SHP77 treated with DMSO at 0.1 percent for 48 hours (cell line): ENCODE measurements around the gene TSHZ3.

ENCODE experiments used
- DNase-seq: peaks from one replicate; lab custom pipeline; 2025; lab: John Stamatoyannopoulos, UW

TSHZ3 gene

DNA sequence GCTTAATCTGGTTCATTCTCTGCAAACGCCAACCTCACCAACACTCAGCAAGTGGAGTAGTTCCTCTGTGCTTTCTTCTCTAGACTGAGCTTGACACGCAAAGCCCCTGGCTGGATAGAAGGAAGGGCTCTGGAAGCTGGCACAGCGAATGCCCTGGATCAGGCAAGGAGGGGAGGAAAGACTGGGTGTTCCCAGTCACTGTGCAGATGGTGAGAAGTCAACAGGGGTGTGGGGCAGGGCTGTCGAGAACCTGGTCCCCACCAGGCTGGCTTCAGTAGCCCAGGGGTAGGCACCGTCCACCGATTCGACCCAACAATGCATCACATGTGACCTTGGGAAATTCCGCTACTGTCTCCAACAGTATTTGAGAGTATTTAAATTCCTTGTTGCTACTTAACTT, 65.5 kb downstream of the TSHZ3 start:
- no peak for DNase-seq

DNA sequence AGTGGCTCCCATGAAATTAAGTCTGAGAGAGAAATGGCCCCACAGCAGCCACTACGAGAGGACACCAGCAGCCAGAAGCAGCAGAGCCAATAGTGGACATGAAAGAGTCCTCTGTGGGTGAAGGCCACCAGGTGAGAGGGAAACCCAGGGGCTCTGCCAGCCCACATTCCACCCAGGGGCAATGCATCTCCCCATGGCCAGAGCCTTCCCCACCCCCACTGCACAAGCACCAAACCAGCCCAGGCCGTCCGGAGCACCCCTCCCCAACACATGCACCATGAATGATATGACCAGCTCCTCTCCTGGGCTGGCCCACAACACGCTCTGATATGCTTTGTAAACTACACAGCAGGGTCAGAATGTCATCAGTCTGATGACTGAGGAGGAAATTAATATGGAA, 66.9 kb downstream of the TSHZ3 start:
- DNase-seq, result no peak

DNA sequence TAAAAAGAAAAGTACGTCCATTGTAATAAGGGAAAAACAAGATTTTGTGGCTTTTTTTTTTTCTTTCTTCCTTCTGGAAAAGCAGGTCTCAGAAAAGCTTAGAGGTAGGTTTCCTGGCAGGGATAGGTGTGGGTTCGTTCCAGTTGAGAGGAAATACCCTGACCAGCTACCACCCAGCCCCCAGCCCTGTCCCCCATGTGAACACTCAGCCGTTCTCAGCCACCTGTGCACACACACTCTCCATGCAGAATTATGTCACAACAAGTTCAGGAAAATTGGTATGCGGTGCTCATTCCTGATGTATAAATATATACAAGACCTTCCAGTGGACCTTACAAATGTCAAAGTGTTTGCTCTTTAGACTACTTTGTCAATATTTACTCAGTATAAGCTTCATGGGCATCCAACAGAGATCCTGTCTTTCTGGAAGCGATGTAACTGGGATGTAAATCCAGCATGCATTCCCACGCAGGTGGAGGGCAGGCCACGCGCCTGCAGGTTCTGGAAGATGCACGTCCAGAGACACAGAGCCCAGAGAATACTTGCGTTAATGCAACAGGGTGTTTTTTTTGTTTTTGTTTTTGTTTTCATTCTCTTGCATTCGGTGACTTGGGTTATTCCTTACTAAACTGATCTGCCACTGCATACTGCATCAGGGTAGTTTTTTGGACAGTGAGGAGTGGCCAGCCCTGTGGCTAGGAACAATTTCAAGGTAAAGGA, 68.8 kb downstream of the TSHZ3 start:
- peak; percentile 13 for DNase-seq

DNA sequence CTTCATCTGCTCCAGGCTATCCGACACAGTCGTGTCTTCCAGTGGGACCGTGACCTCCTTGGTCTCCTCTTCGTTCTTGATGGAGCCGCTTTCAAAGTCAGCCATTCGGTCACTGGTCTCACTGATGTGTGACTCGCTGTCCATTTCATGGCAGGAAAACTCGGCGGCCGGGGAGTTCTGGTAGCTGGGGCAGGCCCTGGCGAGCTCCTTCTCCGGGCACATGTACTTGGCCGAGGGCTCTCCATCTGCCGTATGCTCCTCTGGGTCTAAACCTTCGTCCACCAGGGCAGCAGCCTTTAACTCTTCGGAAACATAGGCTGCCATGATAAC, 69.8 kb downstream of the TSHZ3 start:
- DNase-seq, result no peak

DNA sequence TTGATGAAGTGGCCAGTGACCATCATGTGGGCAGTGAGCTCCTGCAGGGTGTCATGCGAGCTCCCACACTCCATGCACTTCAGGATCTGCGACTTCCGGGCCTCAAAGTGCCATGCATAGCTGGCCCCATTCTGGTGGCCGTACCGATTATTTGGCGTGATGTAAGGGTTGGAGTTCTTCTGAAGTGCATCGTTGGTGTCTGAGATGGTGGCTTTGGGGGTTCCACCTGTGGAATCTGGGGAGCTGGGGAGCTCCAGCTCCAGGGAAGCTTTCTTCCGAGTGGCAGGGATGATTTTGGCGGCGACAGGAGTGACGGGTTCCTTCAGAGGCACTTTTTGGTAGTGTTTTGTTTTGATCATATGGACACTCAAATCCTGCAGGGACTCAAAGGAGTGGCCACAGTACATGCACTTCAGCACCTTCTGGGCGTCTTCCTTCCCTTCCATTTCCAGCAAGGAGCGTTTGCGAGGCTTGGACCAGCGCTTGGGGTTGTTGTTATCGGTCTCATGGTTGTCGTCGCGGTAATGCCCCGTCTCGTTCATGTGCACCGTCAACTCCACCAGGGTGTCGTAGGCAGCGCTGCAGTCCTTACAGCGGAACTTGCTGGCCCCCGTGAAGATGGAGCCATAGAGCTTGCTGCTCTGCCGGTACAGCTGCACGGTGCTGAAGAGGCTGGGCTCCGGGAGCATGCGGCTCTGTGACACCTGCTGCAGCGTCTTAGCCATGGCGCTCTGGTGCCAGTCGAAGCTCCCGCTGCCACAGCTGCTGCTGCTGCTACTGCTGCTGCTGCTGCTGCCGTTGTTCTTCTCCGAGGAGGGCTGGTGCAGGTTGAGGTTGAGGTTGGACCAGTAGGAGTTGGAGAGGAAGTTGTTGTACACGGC, 70.4 kb downstream of the TSHZ3 start:
- DNase-seq, result no peak

DNA sequence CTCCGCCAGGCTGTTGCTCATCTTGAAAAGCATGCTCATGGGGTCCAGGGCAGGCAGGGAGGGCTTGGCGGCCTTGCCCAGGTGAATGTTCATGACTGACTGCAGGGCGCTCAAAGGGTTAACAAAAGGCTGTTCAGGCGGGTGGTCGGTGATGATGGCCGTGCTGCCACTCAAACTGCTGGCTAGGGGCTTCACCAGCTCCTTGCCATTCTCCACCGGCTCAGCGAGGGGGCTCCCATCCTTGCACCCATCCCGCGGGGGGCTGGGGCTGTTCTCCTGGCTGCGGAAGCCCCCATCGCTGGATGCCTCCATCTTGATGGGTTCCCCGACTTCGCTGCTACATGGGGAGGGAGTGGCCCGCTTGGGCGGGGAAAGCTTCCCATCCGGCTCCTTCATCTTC, 71.7 kb downstream of the TSHZ3 start:
- no peak for DNase-seq

DNA sequence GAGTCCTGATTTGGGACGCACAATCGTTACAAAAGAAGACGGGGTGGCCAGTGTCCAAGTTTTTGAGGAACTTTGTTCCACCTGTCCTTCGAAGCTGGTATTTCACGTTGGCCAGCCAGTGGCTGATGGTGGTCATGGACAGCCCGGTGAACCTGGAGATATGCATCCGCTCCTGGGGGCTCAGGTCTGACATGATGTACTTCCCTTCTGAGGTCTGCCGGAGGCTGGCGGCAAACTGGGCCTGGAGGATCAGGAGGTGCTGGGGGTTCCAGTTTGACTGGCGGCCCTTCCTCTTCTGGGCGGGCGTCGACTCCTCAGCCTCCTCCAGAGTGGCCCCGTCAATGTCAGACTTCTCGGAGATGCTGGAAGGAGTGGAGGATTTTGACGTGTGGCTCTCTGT, 72.4 kb downstream of the TSHZ3 start:
- no peak for DNase-seq

DNA sequence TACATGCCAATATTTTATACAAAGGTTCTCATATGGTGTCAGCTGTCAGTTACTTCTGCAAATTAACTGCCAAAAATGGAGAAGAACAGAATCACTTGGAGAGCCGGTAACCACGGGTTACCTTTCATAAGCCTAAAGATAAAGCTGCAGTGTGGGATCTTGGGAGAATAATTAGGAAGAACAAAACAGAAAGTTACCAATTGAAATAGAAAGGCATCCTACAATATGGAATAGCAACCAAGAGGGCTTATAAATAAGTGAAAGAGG, 74.2 kb downstream of the TSHZ3 start:
- no peak for DNase-seq

DNA sequence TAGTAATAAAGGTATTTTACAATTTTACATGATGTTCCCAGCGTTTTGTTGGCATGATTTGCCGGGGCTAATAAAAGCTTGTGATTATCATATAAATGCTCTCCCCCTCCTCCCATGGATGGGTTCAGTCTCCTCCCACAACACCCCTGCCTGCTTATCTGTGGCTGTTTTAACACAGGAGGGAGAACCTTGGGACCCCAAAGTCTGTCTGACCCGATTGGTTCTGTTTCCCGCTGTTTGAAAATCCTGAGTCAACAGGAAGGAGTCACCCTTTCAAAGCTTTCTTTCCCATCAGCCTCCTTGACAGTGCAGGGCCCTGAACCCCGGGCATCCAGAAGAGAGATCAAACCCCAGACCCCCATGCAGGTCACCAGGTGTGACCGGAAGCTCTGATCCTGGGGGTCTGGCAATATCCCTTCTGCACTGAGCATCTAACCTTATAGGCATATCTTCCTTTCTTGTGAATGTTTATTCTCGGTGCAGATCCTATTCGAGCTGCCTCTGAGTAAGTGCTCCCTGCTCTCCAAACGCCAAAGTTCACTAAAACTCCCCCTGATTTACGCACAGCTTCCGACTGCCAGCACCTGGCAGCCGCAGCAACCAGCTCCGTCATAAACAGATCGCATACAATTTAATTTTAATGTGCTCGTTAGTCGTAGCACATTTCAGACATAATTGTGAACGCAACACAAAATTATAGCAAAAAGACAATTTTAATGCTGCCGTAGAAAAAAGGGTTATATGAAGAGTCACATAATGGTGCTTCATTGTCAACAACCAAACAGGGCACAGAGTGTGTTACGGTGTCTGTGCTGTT, 74.8 kb downstream of the TSHZ3 start:
- no peak for DNase-seq

DNA sequence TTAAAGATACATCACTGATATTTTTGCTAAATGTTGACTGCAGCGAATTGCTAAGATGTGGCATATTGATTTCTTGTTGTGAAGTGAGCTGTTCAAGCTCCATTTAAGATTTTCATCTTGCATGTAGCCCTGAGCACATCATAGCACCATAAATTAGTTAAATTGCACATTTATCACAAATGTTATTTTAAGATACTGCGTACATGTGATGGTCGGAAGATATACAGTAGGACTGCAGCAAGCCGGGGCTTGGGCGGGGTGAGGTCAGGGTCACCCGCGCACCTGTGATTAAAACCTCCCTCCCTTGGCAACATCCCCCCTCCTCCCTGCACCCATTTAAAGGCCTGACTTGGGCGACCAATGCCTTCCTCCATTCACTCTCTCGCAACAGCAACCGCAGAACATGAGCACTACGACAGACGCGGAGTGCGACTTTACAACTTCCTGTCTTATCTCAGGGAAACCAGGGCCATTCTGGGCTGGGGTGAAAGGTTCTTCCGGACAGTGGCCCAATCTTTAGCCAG, 76.6 kb downstream of the TSHZ3 start:
- no peak for DNase-seq

DNA sequence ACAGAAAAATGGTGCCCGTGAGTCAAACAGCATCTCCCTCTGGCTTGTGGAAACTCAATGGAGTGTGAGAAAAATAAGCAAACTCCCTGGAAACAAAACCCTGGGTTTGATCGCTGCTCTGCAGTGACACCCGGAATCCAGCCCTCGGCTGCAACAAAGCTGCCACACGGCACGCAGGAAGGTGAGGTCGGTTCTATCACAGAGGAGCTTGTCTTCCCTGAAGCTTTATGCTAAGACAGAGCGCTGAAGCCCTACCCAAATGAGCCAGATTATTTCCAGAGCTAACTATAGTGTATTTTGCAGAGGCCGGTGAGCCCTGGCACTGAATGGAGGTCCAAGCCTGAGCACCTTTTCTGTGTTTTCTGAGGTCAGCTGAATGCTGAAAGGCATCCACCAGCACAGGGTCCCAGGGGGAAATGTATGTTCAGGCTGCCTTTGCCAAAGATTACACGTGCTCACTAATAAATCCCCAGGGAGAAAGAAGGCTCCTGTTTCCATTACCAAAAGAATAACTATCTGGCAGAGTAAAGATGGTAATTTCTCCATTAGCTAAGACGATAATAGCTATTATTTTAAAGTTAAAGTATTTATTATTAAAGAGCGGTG, 77.8 kb downstream of the TSHZ3 start:
- no peak for DNase-seq

DNA sequence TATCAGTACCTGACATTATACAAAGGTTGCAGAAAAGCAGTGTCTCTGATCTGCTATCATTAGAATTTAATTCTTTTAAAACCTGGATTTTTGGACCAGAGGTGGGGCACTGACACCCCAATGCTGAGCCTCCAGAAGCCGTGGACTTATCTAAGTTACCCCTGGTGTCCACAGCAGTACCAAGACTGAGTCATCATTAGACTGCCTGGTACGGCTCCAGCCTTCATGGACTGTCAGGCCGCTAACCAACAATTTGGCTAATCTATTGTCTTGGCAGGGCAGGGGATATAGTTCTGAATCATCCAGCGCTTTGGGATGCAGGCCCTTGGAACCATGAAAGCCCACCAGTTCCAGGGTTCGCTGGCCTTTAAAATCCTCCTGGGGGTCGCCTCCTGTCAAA, 78.3 kb downstream of the TSHZ3 start:
- DNase-seq, result no peak

DNA sequence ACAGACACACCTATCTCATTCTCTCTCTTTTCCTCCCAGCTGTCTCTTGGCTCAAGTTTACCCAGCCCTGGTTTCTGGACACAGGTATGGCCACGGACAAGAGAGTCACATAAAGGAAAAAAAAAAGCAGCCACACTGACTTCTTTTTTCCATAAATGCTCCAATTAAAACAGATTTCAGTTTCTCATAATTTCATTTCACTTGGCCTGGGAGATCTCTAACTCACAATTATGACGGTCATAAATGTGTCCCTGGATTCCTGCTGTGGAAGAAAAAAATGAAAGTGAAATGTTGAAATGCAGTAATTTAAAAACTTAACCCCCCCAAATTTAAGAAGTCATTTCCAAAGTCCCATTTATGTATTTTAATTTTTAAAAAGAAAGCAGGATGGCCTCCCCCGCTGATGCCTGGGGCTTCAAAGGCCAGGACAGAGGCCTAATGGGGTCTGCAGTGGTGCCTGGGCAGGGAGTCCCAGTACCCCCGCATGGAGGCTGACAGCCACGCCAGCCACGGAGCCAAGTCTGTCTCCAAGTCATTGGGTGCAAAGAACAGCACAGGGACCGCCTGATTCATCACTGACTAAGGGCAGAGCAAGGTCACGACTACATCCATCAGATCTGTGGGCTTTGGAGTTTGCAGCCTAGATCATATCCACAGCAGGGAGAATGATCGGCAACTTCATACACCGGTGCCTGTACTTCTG, 79.7 kb downstream of the TSHZ3 start:
- no peak for DNase-seq

DNA sequence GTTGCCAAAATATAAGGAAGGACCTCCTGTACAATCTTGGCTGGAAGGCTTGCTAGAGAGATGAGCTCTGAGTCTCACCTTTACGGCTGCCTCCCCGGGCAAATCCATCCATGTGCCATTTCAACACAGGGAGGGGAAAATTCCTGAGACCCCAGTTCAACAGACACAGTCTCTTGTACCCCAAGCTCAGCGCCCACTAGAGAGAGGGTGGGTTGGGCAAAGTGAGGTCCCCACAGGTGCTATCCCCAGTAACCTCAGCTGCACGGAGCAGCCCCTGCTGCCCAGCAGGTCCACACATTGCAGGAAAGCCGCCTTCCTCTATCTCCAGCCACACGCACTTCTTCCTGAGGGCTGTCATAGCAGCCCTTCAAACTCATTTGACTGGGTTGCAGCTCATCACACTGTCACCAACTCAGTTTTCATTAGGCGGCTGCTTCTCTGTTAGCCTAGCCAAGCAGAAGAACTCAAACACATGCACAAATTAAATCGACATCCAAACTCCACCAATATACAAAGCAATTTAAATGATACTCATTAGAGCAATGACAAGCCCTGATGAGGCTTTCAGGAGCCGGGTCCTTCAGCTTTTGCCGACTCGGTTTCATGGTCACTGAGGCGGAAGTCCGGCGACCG, 80.4 kb downstream of the TSHZ3 start:
- no peak for DNase-seq

DNA sequence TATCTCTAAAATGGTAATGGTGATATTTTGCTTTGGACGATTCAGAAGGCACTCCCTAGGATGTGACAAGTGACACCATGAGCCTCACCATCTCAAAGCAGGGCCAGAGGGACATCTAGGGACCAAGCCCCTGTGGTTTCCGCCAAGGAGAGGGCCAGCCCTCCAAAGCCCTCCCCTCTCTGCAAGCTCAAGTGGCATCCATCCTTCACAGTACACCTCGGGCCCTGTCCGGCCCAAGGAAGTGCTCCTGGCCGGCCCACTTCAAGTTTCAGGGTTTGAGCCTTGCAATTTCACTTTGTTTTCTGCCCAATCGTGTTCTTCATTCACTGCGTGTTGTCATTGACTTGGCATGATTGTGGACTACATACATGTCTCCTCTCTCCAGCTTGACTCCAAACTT, 82.5 kb downstream of the TSHZ3 start:
- DNase-seq, result no peak

DNA sequence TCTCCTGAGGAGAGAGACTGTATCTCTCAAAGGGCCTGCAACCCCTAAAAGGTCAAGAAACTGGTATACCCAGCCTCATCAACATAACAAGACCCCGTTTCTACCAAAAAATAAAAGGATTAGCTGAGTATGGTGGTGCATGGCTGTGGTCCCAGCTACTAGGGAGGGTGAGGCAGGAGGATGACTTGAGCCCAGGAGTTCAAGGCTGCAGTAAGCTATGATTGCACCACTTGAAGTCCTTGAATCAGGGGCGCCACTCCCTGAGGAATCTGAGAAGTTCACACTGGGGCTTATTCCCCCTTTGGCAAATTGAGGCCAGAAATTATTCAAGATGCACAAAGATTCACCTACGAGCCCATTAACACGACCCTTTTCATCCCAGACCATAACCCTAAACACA, 83.0 kb downstream of the TSHZ3 start:
- no peak for DNase-seq

DNA sequence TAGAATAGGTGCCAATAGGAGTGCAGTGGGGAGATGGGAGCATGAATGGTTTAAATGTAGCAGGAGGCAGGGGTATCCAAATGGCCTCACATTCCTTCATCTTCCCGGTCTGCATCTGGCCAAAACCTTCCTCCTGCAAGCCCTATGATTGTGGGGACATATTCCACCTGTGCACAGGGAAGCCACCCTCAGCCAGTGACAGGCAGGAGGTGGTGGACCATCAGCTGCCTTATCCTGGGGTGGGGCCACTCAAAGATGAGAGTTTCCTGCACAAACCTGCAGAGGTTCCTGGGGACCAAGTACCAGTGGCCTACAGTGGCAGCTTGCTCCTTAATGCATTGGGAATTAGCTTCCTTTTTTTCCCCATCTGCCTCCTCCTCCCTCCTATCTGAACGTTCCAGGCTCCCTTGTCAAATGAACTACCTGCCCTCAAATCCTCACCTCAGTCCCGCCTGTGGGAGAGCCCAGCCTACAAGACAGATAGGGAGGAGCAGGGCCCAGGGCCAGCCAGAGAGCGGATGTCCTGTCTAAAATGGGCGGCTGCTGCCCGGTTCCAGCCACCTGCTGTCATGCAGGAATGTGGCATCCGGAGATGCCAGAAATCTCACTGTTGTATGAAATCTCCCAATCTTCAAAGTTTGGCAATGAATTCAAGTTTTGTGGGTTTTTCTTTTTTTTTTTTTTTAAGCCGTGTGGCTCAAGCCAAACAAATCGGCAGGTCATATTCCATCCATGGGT, 85.0 kb downstream of the TSHZ3 start:
- DNase-seq, result no peak

DNA sequence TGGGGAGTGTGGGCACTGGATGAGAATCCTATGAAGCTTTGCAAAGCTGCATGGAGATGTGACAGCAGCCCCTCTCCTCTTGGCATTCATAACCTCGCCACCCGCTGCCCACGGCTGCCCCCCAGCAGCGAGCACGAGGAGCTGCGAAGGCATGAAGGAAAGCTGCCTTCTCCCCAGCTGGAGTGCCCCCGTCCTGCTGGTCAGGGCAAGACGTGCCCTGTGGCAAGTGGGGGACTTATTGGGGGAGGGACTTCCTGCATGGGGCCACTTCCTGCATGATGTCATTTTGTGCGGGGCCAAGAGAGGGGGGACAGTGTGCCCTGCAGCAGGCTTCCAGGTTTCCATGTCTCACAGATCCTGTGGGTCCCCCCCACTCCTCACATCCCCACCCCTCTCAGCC, 85.9 kb downstream of the TSHZ3 start:
- DNase-seq, result no peak

DNA sequence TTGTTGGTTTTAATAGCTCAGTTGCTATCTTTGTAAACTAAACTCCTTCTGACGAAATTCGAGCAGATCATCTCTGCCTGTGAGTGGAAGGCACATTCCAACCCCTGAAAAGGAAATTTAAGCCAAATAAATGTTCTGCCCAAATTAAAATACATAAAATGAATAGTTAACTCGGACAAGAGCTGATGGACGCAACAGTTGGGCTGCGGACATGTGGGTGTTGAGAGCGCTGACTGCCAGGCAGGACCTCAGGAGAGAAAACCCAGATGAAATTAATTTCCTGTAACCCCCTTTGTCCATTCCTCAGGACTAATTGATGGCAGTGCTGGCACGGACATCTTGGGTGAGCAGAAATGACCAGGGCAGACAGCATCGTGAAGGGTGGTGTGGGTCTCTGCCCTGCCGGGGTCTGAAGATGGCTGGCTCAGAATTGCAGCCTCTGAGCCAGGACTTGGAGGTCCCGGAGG, 86.5 kb downstream of the TSHZ3 start:
- no peak for DNase-seq

DNA sequence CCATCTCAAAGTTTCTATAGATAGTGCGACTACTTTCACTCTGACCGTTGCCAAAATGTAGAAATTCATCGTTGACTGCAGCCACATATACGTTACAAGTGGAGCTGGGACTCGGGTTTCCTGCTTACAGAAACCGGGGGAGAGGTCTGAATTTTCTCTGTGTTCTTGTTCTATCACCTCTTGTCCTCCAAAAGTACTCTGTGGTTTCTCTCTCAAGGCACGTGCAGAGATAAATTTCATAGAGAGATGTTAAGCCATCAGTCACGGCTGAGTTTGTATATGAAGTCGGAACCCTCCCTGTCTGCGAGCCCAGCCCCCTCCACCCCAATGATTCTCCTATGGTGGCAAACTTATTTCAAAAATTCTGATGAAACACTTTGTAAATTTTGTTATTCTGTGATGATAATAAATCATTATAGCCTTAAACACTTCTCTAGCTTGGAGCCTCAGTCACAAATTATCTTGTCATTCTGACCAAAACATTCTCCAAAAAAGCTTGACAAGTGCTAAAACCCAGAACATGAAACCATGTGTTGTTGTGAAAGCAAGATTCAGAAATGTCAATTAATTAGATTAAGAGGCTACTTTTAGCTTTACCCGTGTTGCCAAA, 87.5 kb downstream of the TSHZ3 start:
- DNase-seq, result no peak
